GM23338 (cell line): ENCODE data around the gene UBXN4.
A peak's percentile ranks its signal among the peaks of the same experiment; 100 is the strongest.

Experiments used
- CTCF ChIP-seq, 2 experiments: fragments of 200-600 bp in 1 of 2; sonication (generic) in 1 of 2; conservative IDR thresholded peaks; 2 replicates each; pipeline versions ENCODE4 v1.5.1 to v1.6.1; 2016 to 2017; ENCODE audit warnings: antibody characterized with exemption in 2 of 2, low read depth in 2 of 2, mild to moderate bottlenecking in 2 of 2, moderate library complexity in 1 of 2
- EZH2phosphoT487 ChIP-seq: fragments of 200-600 bp; sonication (generic); IDR thresholded peaks from one replicate; pipeline ENCODE4 v1.8.1; 2018; ENCODE audit warnings: antibody characterized with exemption; ENCODE audit not compliant: unreplicated experiment
- ZNF331 ChIP-seq: fragments of 250-450 bp; sonication (Bioruptor Pico); IDR thresholded peaks from 2 replicates; pipeline ENCODE4 v1.5.0; 2020; ENCODE audit warnings: low read depth, mild to moderate bottlenecking, moderate library complexity

- TF ChIP-seq CTCF (conservative IDR thresholded peaks at IDR 0.05; ENCODE audit: low read depth in 2 of 2) (peak; percentile 97 to 98), ZNF331 (CRISPR knock-in tag) (no peak), EZH2phosphoT487 (no peak)
Measured at GRCh38 chr2:135797497-135798274, 56.0 kb downstream of the UBXN4 start.
